Gastroesophageal sphincter (tissue), 3 donors: ENCODE measurements around the gene ARPC4.

Experiments used
- POLR2A ChIP-seq, 2 donors: fragments of 450-650 bp; IDR thresholded peaks; one replicate each; pipeline ENCODE4 v1.6.1; 2017; ENCODE audit warnings: antibody characterized with exemption in 2 of 2, mild to moderate bottlenecking in 2 of 2, moderate library complexity in 1 of 2
- TF ChIP-seq, protein P1 (sequence below), 4 experiments: fragments of 200-600 bp in 2 of 4; fragments of 450-650 bp in 2 of 4; sonication (generic) in 1 of 4; IDR thresholded peaks; one replicate each; pipeline ENCODE4 v1.5.1; 2017 to 2019; ENCODE audit warnings: antibody characterized with exemption in 4 of 4, mild to moderate bottlenecking in 2 of 4, moderate library complexity in 2 of 4

GRCh38 chr3:9831253-9831652, 38.4 kb downstream of the ARPC4 start:
- TF ChIP-seq, protein P1, sequence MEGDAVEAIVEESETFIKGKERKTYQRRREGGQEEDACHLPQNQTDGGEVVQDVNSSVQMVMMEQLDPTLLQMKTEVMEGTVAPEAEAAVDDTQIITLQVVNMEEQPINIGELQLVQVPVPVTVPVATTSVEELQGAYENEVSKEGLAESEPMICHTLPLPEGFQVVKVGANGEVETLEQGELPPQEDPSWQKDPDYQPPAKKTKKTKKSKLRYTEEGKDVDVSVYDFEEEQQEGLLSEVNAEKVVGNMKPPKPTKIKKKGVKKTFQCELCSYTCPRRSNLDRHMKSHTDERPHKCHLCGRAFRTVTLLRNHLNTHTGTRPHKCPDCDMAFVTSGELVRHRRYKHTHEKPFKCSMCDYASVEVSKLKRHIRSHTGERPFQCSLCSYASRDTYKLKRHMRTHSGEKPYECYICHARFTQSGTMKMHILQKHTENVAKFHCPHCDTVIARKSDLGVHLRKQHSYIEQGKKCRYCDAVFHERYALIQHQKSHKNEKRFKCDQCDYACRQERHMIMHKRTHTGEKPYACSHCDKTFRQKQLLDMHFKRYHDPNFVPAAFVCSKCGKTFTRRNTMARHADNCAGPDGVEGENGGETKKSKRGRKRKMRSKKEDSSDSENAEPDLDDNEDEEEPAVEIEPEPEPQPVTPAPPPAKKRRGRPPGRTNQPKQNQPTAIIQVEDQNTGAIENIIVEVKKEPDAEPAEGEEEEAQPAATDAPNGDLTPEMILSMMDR (IDR thresholded peaks at IDR 0.05), result no peak
- no peak for TF ChIP-seq POLR2A (IDR thresholded peaks at IDR 0.05)
